C4-2B (cell line): ENCODE data around the gene COA8.

Experiments used
- H3K27ac ChIP-seq: fragments of 450-650 bp; 2 replicates; pipeline ENCODE4 v1.5.1; 2017
- ZFX ChIP-seq: fragments of 450-650 bp; IDR thresholded peaks from 2 replicates; pipeline ENCODE4 v1.6.1; 2017
- TF ChIP-seq, protein P1 (sequence below): fragments of 450-650 bp; conservative IDR thresholded peaks from 2 replicates; pipeline ENCODE4 v1.5.1; 2017; ENCODE audit warnings: mild to moderate bottlenecking

The COA8 gene

DNA sequence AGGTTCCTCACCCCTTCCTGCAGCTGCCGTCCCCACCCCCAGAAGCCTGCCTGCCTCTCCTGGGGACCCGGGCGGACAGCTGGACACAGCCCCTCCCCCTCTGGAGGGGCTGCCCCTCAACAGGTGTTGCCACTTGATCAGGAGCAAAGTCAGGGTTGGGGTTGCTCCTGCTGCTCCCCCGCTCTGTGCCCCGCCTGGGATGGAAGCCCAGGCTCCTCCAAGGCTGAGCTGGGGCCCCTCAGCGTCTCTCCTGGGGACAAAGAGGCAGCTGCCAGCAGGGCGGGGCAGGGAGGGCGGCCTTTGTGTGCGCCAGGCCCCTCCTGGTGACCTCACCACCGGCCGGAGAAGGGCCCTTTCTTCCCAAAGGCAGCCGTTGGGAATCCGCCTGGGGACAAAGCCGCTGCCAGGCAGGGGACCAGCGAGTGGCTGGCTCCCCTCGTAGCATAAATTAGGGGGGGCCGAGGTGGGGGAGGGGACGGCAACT is 20.1 kb upstream of the COA8 start:
- TF ChIP-seq, protein P1, sequence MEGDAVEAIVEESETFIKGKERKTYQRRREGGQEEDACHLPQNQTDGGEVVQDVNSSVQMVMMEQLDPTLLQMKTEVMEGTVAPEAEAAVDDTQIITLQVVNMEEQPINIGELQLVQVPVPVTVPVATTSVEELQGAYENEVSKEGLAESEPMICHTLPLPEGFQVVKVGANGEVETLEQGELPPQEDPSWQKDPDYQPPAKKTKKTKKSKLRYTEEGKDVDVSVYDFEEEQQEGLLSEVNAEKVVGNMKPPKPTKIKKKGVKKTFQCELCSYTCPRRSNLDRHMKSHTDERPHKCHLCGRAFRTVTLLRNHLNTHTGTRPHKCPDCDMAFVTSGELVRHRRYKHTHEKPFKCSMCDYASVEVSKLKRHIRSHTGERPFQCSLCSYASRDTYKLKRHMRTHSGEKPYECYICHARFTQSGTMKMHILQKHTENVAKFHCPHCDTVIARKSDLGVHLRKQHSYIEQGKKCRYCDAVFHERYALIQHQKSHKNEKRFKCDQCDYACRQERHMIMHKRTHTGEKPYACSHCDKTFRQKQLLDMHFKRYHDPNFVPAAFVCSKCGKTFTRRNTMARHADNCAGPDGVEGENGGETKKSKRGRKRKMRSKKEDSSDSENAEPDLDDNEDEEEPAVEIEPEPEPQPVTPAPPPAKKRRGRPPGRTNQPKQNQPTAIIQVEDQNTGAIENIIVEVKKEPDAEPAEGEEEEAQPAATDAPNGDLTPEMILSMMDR, result no peak
- TF ChIP-seq ZFX, result no peak
- H3K27ac ChIP-seq, result peak overlapping the region; percentile 58; the same call in 1 of the 2 replicates

GRCh38 chr14:103543140-103543539 is 19.6 kb upstream of the COA8 start:
- no peak for TF ChIP-seq ZFX
- TF ChIP-seq, protein P1, result no peak

GRCh38 chr14:103543721-103544387 is 18.9 kb upstream of the COA8 start:
- TF ChIP-seq ZFX, result peak; percentile 84; the same call in 1 of the 2 replicates
- TF ChIP-seq, protein P1, result no peak
- H3K27ac ChIP-seq, result peak overlapping the region; percentile 58

More at GRCh38 chr14:103543140-103543539, 19.6 kb upstream of the COA8 start:
- H3K27ac ChIP-seq, result peak overlapping the region; percentile 58

- H3K27ac ChIP-seq, result peak overlapping the region; percentile 58
- TF ChIP-seq, protein P1, result no peak
- TF ChIP-seq ZFX, result no peak
Measured at GRCh38 chr14:103544388-103545218, 18.2 kb upstream of the COA8 start.

DNA sequence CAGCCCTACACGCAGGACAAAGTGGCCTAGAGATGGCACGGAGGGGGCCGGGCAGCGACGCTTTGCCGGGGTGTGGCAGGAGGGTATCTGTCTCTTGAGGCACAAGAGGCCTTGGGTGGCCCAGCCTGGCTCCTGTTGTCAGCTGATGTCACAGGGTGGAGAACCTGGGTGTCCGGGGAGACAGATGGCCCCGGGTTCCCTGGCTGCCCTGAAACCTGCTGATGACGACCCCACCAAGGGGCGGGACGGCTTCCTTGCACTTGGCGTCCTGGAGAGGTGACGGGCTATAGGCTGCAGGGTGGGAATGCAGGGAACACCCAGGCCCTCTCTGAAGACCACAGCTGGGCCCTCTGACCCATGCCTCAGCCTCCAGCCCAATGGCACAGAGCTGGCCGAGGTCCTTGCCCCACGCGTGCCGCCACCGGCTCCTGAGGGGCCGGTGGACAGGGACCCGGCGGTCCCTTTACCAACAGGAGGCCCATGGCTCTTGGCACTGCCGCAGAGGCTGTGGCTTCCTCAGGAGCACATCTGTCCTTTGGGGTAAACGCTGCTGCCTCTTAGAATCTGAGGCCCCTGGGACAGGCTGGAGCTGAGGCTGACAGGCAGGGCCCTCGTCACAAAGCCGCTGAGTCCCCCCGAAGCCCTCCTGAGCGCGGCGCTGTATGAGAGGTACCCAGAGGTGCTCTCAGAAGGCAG is 17.4 kb upstream of the COA8 start:
- no peak overlapping the region for H3K27ac ChIP-seq
- TF ChIP-seq ZFX, result no peak

GRCh38 chr14:103545915-103546651 is 16.7 kb upstream of the COA8 start:
- no peak for TF ChIP-seq ZFX
- TF ChIP-seq, protein P1, result no peak

More at GRCh38 chr14:103545915-103546651, 16.7 kb upstream of the COA8 start:
- H3K27ac ChIP-seq, result no peak overlapping the region
